Liver (tissue), 9 donors: ENCODE measurements around the gene ETFA. TPM values are rescaled to one million over a fixed set of nuclear protein-coding genes. Genes with fewer than 3 reads are reported as not detected.

Experiments
- DNase-seq: peaks from one replicate; pipeline ENCODE4 v3.0.0-alpha.2; 2017; ENCODE audit warnings: low spot score
- H3K27ac ChIP-seq, 2 donors: one replicate each; pipeline ENCODE4 v1.7.0; 2013; ENCODE audit warnings: inconsistent platforms in 2 of 2, low read length in 2 of 2, control low read depth in 1 of 2, low read depth in 1 of 2, mild to moderate bottlenecking in 1 of 2
- H3K27me3 ChIP-seq, 4 donors: one replicate each; pipeline versions ENCODE4 v1.6.1 to v1.7.0; 2013; ENCODE audit warnings: low read length in 3 of 4, inconsistent platforms in 1 of 4, mild to moderate bottlenecking in 1 of 4, moderate library complexity in 1 of 4; ENCODE audit not compliant: control insufficient read depth in 4 of 4, insufficient read depth in 4 of 4
- H3K36me3 ChIP-seq, 4 donors: one replicate each; pipeline versions ENCODE4 v1.6.1 to v1.7.0; 2013; ENCODE audit warnings: low read length in 3 of 4, mild to moderate bottlenecking in 3 of 4, low read depth in 1 of 4, moderate library complexity in 1 of 4; ENCODE audit not compliant: control insufficient read depth in 4 of 4, insufficient read depth in 3 of 4
- H3K4me1 ChIP-seq, 4 donors: one replicate each; pipeline versions ENCODE4 v1.6.1 to v1.7.0; 2013; ENCODE audit warnings: low read length in 3 of 4, mild to moderate bottlenecking in 3 of 4, moderate library complexity in 1 of 4; ENCODE audit not compliant: control insufficient read depth in 4 of 4, insufficient read depth in 4 of 4
- H3K4me3 ChIP-seq, 3 donors: one replicate each; pipeline versions ENCODE4 v1.6.1 to v1.7.0; 2013; ENCODE audit warnings: low read length in 3 of 3, control low read depth in 1 of 3, low read depth in 1 of 3, mild to moderate bottlenecking in 1 of 3
- H3K9ac ChIP-seq, 2 donors: one replicate each; pipeline ENCODE4 v1.7.0; 2013; ENCODE audit warnings: low read length in 2 of 2, mild to moderate bottlenecking in 2 of 2, moderate library complexity in 2 of 2, control low read depth in 1 of 2, low read depth in 1 of 2
- H3K9me3 ChIP-seq, 4 donors: one replicate each; pipeline versions ENCODE4 v1.6.1 to v1.7.0; 2013; ENCODE audit warnings: low read length in 3 of 4; ENCODE audit not compliant: control insufficient read depth in 4 of 4
- ATF3 ChIP-seq: IDR thresholded peaks from 2 replicates; pipeline ENCODE4 v1.6.1; 2016; ENCODE audit warnings: antibody characterized with exemption
- EGR1 ChIP-seq, 2 donors: IDR thresholded peaks; 2 replicates each; pipeline ENCODE4 v1.6.1; 2016 to 2018; ENCODE audit warnings: antibody characterized with exemption in 2 of 2, low read depth in 2 of 2
- FOXA1 ChIP-seq: IDR thresholded peaks from 2 replicates; pipeline ENCODE4 v1.6.1; 2016; ENCODE audit warnings: antibody characterized with exemption
- FOXA2 ChIP-seq: IDR thresholded peaks from 2 replicates; pipeline ENCODE4 v1.6.1; 2016; ENCODE audit warnings: antibody characterized with exemption
- GABPA ChIP-seq, 2 donors: IDR thresholded peaks in 1 of 2; conservative IDR thresholded peaks in 1 of 2; 2 replicates each; pipeline ENCODE4 v1.6.1; 2016; ENCODE audit warnings: antibody characterized with exemption in 2 of 2, mild to moderate bottlenecking in 1 of 2, moderate library complexity in 1 of 2
- HNF4A ChIP-seq, 2 donors: conservative IDR thresholded peaks; 2 replicates each; pipeline ENCODE4 v1.6.1; 2016; ENCODE audit warnings: antibody characterized with exemption in 2 of 2, mild to moderate bottlenecking in 2 of 2
- HNF4G ChIP-seq: IDR thresholded peaks from 2 replicates; pipeline ENCODE4 v1.6.1; 2016; ENCODE audit warnings: antibody characterized with exemption
- JUND ChIP-seq, 2 donors: IDR thresholded peaks; 2 replicates each; pipeline ENCODE4 v1.6.1; 2016; ENCODE audit warnings: antibody characterized with exemption in 2 of 2
- NR2F2 ChIP-seq: IDR thresholded peaks from 2 replicates; pipeline ENCODE4 v1.6.1; 2016; ENCODE audit warnings: antibody characterized with exemption
- RAD21 ChIP-seq, 2 donors: IDR thresholded peaks; 2 replicates each; pipeline ENCODE4 v1.6.1; 2016; ENCODE audit warnings: antibody characterized with exemption in 2 of 2, mild to moderate bottlenecking in 2 of 2
- REST ChIP-seq: IDR thresholded peaks from 2 replicates; pipeline ENCODE4 v1.6.1; 2016; ENCODE audit warnings: antibody characterized with exemption, mild to moderate bottlenecking
- RXRA ChIP-seq, 2 donors: IDR thresholded peaks; 2 replicates each; pipeline ENCODE4 v1.6.1; 2017 to 2018; ENCODE audit warnings: antibody characterized with exemption in 2 of 2, mild to moderate bottlenecking in 1 of 2
- SP1 ChIP-seq: IDR thresholded peaks from 2 replicates; pipeline ENCODE4 v1.6.1; 2018; ENCODE audit warnings: antibody characterized with exemption, mild to moderate bottlenecking
- TAF1 ChIP-seq: conservative IDR thresholded peaks from 2 replicates; pipeline ENCODE4 v1.6.1; 2016; ENCODE audit warnings: antibody characterized with exemption, mild to moderate bottlenecking
- YY1 ChIP-seq: IDR thresholded peaks from 2 replicates; pipeline ENCODE4 v1.6.1; 2016; ENCODE audit warnings: antibody characterized with exemption, mild to moderate bottlenecking
- WGBS: extraction: QIAGEN DNeasy Blood & Tissue Kit; methylation state at CpG from one replicate; pipeline ENCODE4 v1.1.7; 2013; 5-methylcytosine and 5-hydroxymethylcytosine counted together
- polyA plus RNA-seq, 2 donors: library from polyadenylated mRNA; stranded (reverse) in 1 of 2; unstranded in 1 of 2; fragments of 200-250 nt in 1 of 2; fragments of >200 nt in 1 of 2; fragmentation: Nextera tagmentation in 1 of 2; extraction: Ambion mirVana in 1 of 2; gene quantifications; one replicate each; pipeline versions ENCODE4 v1.2.1 to v1.2.3, GENCODE V29; 2013 to 2015
- total RNA-seq, 2 donors: library from RNA; depleted of rRNA; stranded (reverse); fragments of >200 nt; gene quantifications; one replicate each; pipeline ENCODE4 v1.2.3, GENCODE V29; 2014
- TF ChIP-seq, protein P1 (sequence below): fragments of 150-350 bp; IDR thresholded peaks from 2 replicates; pipeline ENCODE4 v1.5.1; 2017; ENCODE audit warnings: improper control_type of control experiment, low read depth, low read length; ENCODE audit not compliant: missing input control
- TF ChIP-seq, protein P2 (sequence below): IDR thresholded peaks from 2 replicates; pipeline ENCODE4 v1.6.1; 2016; ENCODE audit warnings: antibody characterized with exemption
- TF ChIP-seq, protein P3 (sequence below): IDR thresholded peaks from 2 replicates; pipeline ENCODE4 v1.6.1; 2016; ENCODE audit warnings: antibody characterized with exemption
- donor health status: healthy.
- donor health status: healthy.
- donor health status: healthy.
- donor health status: healthy.
- donor health status: healthy.

Gene ETFA
- total and polyA plus RNA-seq, 4 donors, result 92.6 to 342 (median 289) TPM

GRCh38 chr15:76303909-76304308, 7.4 kb downstream of the ETFA start:
- no peaks in the 10 kb centered on the region for H3K27me3 ChIP-seq
- 99% methylated on average over 1 of the region's 1 CpG for WGBS
- TF ChIP-seq, protein P1, sequence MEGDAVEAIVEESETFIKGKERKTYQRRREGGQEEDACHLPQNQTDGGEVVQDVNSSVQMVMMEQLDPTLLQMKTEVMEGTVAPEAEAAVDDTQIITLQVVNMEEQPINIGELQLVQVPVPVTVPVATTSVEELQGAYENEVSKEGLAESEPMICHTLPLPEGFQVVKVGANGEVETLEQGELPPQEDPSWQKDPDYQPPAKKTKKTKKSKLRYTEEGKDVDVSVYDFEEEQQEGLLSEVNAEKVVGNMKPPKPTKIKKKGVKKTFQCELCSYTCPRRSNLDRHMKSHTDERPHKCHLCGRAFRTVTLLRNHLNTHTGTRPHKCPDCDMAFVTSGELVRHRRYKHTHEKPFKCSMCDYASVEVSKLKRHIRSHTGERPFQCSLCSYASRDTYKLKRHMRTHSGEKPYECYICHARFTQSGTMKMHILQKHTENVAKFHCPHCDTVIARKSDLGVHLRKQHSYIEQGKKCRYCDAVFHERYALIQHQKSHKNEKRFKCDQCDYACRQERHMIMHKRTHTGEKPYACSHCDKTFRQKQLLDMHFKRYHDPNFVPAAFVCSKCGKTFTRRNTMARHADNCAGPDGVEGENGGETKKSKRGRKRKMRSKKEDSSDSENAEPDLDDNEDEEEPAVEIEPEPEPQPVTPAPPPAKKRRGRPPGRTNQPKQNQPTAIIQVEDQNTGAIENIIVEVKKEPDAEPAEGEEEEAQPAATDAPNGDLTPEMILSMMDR, result no peak
- TF ChIP-seq RXRA (IDR thresholded peaks at IDR 0.05), result no peak
- no peak for TF ChIP-seq ATF3
- TF ChIP-seq FOXA2, result no peak
- TF ChIP-seq, protein P2, sequence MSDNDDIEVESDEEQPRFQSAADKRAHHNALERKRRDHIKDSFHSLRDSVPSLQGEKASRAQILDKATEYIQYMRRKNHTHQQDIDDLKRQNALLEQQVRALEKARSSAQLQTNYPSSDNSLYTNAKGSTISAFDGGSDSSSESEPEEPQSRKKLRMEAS, result no peak
- TF ChIP-seq TAF1, result no peak
- no peak for TF ChIP-seq NR2F2
- TF ChIP-seq SP1, result no peak
- TF ChIP-seq EGR1 (IDR thresholded peaks at IDR 0.05; ENCODE audit: low read depth in 2 of 2), result no peak
- TF ChIP-seq REST, result no peak
- no peak for TF ChIP-seq JUND (IDR thresholded peaks at IDR 0.05)
- TF ChIP-seq HNF4A (conservative IDR thresholded peaks at IDR 0.05), result no peak
- TF ChIP-seq RAD21 (IDR thresholded peaks at IDR 0.05), result no peak
- no peak for TF ChIP-seq HNF4G
- TF ChIP-seq GABPA (IDR thresholded peaks at IDR 0.05 in 1 of 2, conservative IDR thresholded peaks at IDR 0.05 in 1 of 2), result no peak
- TF ChIP-seq, protein P3, sequence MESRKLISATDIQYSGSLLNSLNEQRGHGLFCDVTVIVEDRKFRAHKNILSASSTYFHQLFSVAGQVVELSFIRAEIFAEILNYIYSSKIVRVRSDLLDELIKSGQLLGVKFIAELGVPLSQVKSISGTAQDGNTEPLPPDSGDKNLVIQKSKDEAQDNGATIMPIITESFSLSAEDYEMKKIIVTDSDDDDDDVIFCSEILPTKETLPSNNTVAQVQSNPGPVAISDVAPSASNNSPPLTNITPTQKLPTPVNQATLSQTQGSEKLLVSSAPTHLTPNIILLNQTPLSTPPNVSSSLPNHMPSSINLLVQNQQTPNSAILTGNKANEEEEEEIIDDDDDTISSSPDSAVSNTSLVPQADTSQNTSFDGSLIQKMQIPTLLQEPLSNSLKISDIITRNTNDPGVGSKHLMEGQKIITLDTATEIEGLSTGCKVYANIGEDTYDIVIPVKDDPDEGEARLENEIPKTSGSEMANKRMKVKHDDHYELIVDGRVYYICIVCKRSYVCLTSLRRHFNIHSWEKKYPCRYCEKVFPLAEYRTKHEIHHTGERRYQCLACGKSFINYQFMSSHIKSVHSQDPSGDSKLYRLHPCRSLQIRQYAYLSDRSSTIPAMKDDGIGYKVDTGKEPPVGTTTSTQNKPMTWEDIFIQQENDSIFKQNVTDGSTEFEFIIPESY, result no peak
- no peak for TF ChIP-seq FOXA1
- TF ChIP-seq YY1, result no peak

More at GRCh38 chr15:76303909-76304308, 7.4 kb downstream of the ETFA start:
- Histone ChIP-seq H3K9me3 (no peaks in the 10 kb centered on the region), H3K4me3 (no peak overlapping the region), H3K36me3 (no peaks in the 10 kb centered on the region), H3K27ac (no peak overlapping the region), H3K9ac (no peak overlapping the region), H3K4me1 (peaks cover 2 to 19% (median 8%) of the 10 kb centered on the region in 4 donors)
- DNase-seq, result no peak
